ENCODE results near the gene DENND2D.

DENND2D gene

GRCh38 chr1:111222308-111223125 is 22.1 kb upstream of the DENND2D start (continued):
- TF ChIP-seq, protein P1, sequence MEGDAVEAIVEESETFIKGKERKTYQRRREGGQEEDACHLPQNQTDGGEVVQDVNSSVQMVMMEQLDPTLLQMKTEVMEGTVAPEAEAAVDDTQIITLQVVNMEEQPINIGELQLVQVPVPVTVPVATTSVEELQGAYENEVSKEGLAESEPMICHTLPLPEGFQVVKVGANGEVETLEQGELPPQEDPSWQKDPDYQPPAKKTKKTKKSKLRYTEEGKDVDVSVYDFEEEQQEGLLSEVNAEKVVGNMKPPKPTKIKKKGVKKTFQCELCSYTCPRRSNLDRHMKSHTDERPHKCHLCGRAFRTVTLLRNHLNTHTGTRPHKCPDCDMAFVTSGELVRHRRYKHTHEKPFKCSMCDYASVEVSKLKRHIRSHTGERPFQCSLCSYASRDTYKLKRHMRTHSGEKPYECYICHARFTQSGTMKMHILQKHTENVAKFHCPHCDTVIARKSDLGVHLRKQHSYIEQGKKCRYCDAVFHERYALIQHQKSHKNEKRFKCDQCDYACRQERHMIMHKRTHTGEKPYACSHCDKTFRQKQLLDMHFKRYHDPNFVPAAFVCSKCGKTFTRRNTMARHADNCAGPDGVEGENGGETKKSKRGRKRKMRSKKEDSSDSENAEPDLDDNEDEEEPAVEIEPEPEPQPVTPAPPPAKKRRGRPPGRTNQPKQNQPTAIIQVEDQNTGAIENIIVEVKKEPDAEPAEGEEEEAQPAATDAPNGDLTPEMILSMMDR (tag by site-specific recombination; IDR thresholded peaks at IDR 0.05): peak; percentile 81
- TF ChIP-seq ZSCAN16 (tag by site-specific recombination; IDR thresholded peaks at IDR 0.05) (no peak), ZNF341 (tag by site-specific recombination; IDR thresholded peaks at IDR 0.05; ENCODE audit: low read depth) (0 out of 2 replicates have a peak, but pooled peaks have one; percentile 31), ZNF561 (tag by site-specific recombination; IDR thresholded peaks at IDR 0.05; ENCODE audit: borderline replicate concordance) (no peak), ZNF521 (tag by site-specific recombination; IDR thresholded peaks at IDR 0.05) (no peak), EGR2 (tag by site-specific recombination; IDR thresholded peaks at IDR 0.05; ENCODE audit: low read depth) (no peak), RBAK (tag by site-specific recombination; IDR thresholded peaks at IDR 0.05) (no peak), ZNF768 (tag by site-specific recombination; IDR thresholded peaks at IDR 0.05) (no peak), ZNF654 (tag by site-specific recombination; IDR thresholded peaks at IDR 0.05; ENCODE audit: low read depth) (peak; percentile 95), ZNF146 (tag by site-specific recombination; IDR thresholded peaks at IDR 0.05) (no peak), ZNF169 (tag by site-specific recombination; IDR thresholded peaks at IDR 0.05) (no peak), ZSCAN23 (tag by site-specific recombination; IDR thresholded peaks at IDR 0.05) (no peak), ZNF10 (tag by site-specific recombination; IDR thresholded peaks at IDR 0.05) (no peak), ZNF2 (tag by site-specific recombination; IDR thresholded peaks at IDR 0.05) (0 out of 2 replicates have a peak, but pooled peaks have one; percentile 39), ZNF335 (tag by site-specific recombination; conservative IDR thresholded peaks at IDR 0.05) (0 out of 2 replicates have a peak, but pooled peaks have one; percentile 25), IKZF3 (tag by site-specific recombination; IDR thresholded peaks at IDR 0.05) (peak; percentile 34; the same call in 1 of the 2 replicates), ZNF571 (tag by site-specific recombination; IDR thresholded peaks at IDR 0.05) (no peak), ZNF24 (tag by site-specific recombination; IDR thresholded peaks at IDR 0.05) (0 out of 2 replicates have a peak, but pooled peaks have one; percentile 34), ZNF23 (tag by site-specific recombination; IDR thresholded peaks at IDR 0.05; ENCODE audit: borderline replicate concordance) (no peak), KLF9 (tag by site-specific recombination; IDR thresholded peaks at IDR 0.05; ENCODE audit: low read depth) (no peak), KLF10 (tag by site-specific recombination; IDR thresholded peaks at IDR 0.05) (no peak), SP7 (tag by site-specific recombination; IDR thresholded peaks at IDR 0.05) (0 out of 2 replicates have a peak, but pooled peaks have one; percentile 28), ZNF677 (tag by site-specific recombination; IDR thresholded peaks at IDR 0.05) (no peak), ZFP37 (tag by site-specific recombination; IDR thresholded peaks at IDR 0.05) (no peak), HOXD13 (CRISPR knock-in tag; IDR thresholded peaks at IDR 0.05; ENCODE audit: borderline replicate concordance) (no peak), ZNF596 (tag by site-specific recombination; IDR thresholded peaks at IDR 0.05) (no peak), HIC1 (tag by site-specific recombination; IDR thresholded peaks at IDR 0.05) (no peak), ZNF629 (tag by site-specific recombination; IDR thresholded peaks at IDR 0.05) (peak; percentile 37; the same call in 1 of the 2 replicates)
- TF ChIP-seq, protein P2, sequence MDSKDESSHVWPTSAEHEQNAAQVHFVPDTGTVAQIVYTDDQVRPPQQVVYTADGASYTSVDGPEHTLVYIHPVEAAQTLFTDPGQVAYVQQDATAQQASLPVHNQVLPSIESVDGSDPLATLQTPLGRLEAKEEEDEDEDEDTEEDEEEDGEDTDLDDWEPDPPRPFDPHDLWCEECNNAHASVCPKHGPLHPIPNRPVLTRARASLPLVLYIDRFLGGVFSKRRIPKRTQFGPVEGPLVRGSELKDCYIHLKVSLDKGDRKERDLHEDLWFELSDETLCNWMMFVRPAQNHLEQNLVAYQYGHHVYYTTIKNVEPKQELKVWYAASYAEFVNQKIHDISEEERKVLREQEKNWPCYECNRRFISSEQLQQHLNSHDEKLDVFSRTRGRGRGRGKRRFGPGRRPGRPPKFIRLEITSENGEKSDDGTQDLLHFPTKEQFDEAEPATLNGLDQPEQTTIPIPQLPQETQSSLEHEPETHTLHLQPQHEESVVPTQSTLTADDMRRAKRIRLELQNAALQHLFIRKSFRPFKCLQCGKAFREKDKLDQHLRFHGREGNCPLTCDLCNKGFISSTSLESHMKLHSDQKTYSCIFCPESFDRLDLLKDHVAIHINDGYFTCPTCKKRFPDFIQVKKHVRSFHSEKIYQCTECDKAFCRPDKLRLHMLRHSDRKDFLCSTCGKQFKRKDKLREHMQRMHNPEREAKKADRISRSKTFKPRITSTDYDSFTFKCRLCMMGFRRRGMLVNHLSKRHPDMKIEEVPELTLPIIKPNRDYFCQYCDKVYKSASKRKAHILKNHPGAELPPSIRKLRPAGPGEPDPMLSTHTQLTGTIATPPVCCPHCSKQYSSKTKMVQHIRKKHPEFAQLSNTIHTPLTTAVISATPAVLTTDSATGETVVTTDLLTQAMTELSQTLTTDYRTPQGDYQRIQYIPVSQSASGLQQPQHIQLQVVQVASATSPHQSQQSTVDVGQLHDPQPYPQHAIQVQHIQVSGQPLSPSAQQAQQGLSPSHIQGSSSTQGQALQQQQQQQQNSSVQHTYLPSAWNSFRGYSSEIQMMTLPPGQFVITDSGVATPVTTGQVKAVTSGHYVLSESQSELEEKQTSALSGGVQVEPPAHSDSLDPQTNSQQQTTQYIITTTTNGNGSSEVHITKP (tag by site-specific recombination; IDR thresholded peaks at IDR 0.05): peak; percentile 46
- TF ChIP-seq, protein P3, sequence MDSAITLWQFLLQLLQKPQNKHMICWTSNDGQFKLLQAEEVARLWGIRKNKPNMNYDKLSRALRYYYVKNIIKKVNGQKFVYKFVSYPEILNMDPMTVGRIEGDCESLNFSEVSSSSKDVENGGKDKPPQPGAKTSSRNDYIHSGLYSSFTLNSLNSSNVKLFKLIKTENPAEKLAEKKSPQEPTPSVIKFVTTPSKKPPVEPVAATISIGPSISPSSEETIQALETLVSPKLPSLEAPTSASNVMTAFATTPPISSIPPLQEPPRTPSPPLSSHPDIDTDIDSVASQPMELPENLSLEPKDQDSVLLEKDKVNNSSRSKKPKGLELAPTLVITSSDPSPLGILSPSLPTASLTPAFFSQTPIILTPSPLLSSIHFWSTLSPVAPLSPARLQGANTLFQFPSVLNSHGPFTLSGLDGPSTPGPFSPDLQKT (IDR thresholded peaks at IDR 0.05; ENCODE audit: borderline replicate concordance, low read depth, low read length): no peak
- TF ChIP-seq, protein P4, sequence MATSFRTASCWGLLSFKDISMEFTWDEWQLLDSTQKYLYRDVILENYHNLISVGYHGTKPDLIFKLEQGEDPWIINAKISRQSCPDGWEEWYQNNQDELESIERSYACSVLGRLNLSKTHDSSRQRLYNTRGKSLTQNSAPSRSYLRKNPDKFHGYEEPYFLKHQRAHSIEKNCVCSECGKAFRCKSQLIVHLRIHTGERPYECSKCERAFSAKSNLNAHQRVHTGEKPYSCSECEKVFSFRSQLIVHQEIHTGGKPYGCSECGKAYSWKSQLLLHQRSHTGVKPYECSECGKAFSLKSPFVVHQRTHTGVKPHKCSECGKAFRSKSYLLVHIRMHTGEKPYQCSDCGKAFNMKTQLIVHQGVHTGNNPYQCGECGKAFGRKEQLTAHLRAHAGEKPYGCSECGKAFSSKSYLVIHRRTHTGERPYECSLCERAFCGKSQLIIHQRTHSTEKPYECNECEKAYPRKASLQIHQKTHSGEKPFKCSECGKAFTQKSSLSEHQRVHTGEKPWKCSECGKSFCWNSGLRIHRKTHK (tag by site-specific recombination; IDR thresholded peaks at IDR 0.05): no peak
